GM12801 (cell line): ENCODE measurements around the gene LEAP2.

Experiments
- CTCF ChIP-seq: IDR thresholded peaks from one replicate; pipeline ENCODE4 v1.5.1; 2011; ENCODE audit warnings: control low read depth; ENCODE audit not compliant: insufficient read length; ENCODE audit errors: extremely low read depth

Gene LEAP2

GRCh38 chr5:132901036-132901435, 27.6 kb downstream of the LEAP2 start:
- TF ChIP-seq CTCF = no peak

GRCh38 chr5:132901730-132902129, 28.3 kb downstream of the LEAP2 start:
- TF ChIP-seq CTCF = no peak

GRCh38 chr5:132905938-132906337, 32.5 kb downstream of the LEAP2 start:
- no peak for TF ChIP-seq CTCF

GRCh38 chr5:132907161-132907560, 33.7 kb downstream of the LEAP2 start:
- TF ChIP-seq CTCF = no peak

- TF ChIP-seq CTCF = no peak
Observed at GRCh38 chr5:132909702-132910101, 36.2 kb downstream of the LEAP2 start.

GRCh38 chr5:132915681-132916080, 42.2 kb downstream of the LEAP2 start:
- TF ChIP-seq CTCF = no peak

- TF ChIP-seq CTCF = no peak
Observed at GRCh38 chr5:132916086-132916485, 42.6 kb downstream of the LEAP2 start.
